Neural cell (in vitro differentiated cells): ENCODE results near the gene ENKUR.

Experiments used
- CTCF ChIP-seq: fragments of 450-650 bp; IDR thresholded peaks from 2 replicates; pipeline ENCODE4 v1.5.1; 2014; ENCODE audit warnings: antibody characterized with exemption, mild to moderate bottlenecking, moderate library complexity; ENCODE audit not compliant: poor library complexity, severe bottlenecking
- REST ChIP-seq: IDR thresholded peaks from 2 replicates; pipeline ENCODE4 v1.6.1; 2012; ENCODE audit warnings: borderline replicate concordance

GRCh38 chr10:24982319-24983112 lies 33.4 kb downstream of the ENKUR start:
- TF ChIP-seq CTCF, result no peak
- TF ChIP-seq REST, result no peak
